ENCODE measurements around the gene STXBP1.

- TF ChIP-seq, protein P1, sequence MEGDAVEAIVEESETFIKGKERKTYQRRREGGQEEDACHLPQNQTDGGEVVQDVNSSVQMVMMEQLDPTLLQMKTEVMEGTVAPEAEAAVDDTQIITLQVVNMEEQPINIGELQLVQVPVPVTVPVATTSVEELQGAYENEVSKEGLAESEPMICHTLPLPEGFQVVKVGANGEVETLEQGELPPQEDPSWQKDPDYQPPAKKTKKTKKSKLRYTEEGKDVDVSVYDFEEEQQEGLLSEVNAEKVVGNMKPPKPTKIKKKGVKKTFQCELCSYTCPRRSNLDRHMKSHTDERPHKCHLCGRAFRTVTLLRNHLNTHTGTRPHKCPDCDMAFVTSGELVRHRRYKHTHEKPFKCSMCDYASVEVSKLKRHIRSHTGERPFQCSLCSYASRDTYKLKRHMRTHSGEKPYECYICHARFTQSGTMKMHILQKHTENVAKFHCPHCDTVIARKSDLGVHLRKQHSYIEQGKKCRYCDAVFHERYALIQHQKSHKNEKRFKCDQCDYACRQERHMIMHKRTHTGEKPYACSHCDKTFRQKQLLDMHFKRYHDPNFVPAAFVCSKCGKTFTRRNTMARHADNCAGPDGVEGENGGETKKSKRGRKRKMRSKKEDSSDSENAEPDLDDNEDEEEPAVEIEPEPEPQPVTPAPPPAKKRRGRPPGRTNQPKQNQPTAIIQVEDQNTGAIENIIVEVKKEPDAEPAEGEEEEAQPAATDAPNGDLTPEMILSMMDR (IDR thresholded peaks at IDR 0.05): no peak
- TF ChIP-seq MAFK (IDR thresholded peaks at IDR 0.05; ENCODE audit: partially characterized antibody): no peak
- TF ChIP-seq SREBF2 (IDR thresholded peaks at IDR 0.05): no peak
- TF ChIP-seq ESRRA (IDR thresholded peaks at IDR 0.05; ENCODE audit: borderline replicate concordance, low read length): no peak
- no peak for TF ChIP-seq RAD21 (conservative IDR thresholded peaks at IDR 0.05 in 1 of 2, IDR thresholded peaks at IDR 0.05 in 1 of 2)
- TF ChIP-seq POLR2A (IDR thresholded peaks at IDR 0.05; ENCODE audit: low read length): no peak
- TF ChIP-seq ZC3H11A (IDR thresholded peaks at IDR 0.05): no peak
- TF ChIP-seq JUNB (IDR thresholded peaks at IDR 0.05): no peak
- TF ChIP-seq, protein P2, sequence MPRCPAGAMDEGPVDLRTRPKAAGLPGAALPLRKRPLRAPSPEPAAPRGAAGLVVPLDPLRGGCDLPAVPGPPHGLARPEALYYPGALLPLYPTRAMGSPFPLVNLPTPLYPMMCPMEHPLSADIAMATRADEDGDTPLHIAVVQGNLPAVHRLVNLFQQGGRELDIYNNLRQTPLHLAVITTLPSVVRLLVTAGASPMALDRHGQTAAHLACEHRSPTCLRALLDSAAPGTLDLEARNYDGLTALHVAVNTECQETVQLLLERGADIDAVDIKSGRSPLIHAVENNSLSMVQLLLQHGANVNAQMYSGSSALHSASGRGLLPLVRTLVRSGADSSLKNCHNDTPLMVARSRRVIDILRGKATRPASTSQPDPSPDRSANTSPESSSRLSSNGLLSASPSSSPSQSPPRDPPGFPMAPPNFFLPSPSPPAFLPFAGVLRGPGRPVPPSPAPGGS (IDR thresholded peaks at IDR 0.05): no peak
- TF ChIP-seq EP300 (IDR thresholded peaks at IDR 0.05): no peak
- no peak for TF ChIP-seq MAZ (IDR thresholded peaks at IDR 0.05; ENCODE audit: borderline replicate concordance, low read depth, low read length)
- TF ChIP-seq, protein P3, sequence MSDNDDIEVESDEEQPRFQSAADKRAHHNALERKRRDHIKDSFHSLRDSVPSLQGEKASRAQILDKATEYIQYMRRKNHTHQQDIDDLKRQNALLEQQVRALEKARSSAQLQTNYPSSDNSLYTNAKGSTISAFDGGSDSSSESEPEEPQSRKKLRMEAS (IDR thresholded peaks at IDR 0.05): no peak
- no peak for TF ChIP-seq HDAC2 (IDR thresholded peaks at IDR 0.05)
These were observed 45.6 kb upstream of the STXBP1 start for GRCh38 chr9:127566351-127567001.
